GM10248 (cell line): ENCODE measurements around the gene IGFN1.

ENCODE experiments used
- CTCF ChIA-PET: fragments of 300-600 bp; sonication (Branson Sonifier 250); formaldehyde crosslinking; extraction: SDS; loops from one replicate; lab custom pipeline; 2021; ENCODE audit warnings: antibody characterized with exemption; lab: Yijun Ruan, JAX
- POLR2A ChIA-PET: fragments of 350-650 bp; sonication (Branson Sonifier 250); formaldehyde crosslinking; extraction: SDS; loops from one replicate; lab custom pipeline; 2020; ENCODE audit warnings: antibody characterized with exemption; lab: Yijun Ruan, JAX
- DNase-seq: peaks from one replicate; pipeline ENCODE4 v3.0.0; 2012; ENCODE audit errors: extremely low spot score
- TF ChIP-seq, protein P1 (sequence below): IDR thresholded peaks from 2 replicates; pipeline ENCODE4 v1.5.1; 2012; ENCODE audit warnings: mild to moderate bottlenecking, low read depth; ENCODE audit errors: extremely low read depth, missing control alignments, control extremely low read depth

Gene IGFN1

DNA sequence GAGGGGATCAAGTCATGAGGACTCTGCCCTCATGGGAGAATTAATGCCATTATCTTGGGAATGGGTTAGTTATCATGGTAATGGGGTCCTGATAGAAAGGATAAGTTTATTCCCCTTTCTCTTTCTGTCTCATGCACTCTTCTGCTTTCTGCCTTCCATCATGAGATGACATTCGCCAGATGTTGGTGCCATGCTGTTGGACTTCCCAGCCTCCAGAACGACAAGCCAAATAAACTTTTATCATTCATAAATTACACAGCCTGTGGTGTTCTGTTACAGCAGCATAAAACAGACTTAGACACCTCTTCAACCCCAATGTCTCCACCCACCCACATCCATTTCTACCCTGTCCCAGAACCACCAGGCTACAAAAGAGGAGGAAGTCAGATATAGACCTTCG lies 11.9 kb upstream of the IGFN1 start:
- POLR2A ChIA-PET: no interaction called here
- TF ChIP-seq, protein P1, sequence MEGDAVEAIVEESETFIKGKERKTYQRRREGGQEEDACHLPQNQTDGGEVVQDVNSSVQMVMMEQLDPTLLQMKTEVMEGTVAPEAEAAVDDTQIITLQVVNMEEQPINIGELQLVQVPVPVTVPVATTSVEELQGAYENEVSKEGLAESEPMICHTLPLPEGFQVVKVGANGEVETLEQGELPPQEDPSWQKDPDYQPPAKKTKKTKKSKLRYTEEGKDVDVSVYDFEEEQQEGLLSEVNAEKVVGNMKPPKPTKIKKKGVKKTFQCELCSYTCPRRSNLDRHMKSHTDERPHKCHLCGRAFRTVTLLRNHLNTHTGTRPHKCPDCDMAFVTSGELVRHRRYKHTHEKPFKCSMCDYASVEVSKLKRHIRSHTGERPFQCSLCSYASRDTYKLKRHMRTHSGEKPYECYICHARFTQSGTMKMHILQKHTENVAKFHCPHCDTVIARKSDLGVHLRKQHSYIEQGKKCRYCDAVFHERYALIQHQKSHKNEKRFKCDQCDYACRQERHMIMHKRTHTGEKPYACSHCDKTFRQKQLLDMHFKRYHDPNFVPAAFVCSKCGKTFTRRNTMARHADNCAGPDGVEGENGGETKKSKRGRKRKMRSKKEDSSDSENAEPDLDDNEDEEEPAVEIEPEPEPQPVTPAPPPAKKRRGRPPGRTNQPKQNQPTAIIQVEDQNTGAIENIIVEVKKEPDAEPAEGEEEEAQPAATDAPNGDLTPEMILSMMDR: no peak
- CTCF ChIA-PET: interaction anchor here (0.7 to 1.9 kb wide), 3 partner anchors 10 to 44 kb away, joined by 4 to 5 read pairs (median 4); no protein-coding TSS in a partner anchor
- DNase-seq: no peak

DNA sequence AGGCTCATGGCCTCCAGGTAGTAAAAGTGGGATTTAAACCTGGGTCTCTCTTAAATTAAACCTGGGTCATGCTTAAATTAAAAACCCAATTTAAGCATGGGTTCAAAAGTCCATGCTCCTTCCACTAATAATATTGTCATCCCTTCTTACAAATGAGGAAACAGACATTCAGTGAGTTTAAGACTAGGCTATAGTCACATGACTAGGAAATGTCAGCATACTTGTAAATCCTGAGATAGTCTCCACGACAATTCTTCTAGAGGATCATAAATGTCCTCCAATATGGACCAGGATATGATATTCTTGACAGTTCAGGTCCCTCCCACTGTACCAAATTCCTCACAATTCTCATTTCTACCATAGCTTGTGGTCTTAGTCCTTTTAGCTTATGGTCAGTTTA lies 10.5 kb upstream of the IGFN1 start:
- POLR2A ChIA-PET: no interaction called here
- CTCF ChIA-PET: interaction anchor here (1.9 kb wide), 1 partner anchor 43 kb away, joined by 4 read pairs; no protein-coding TSS in a partner anchor

DNA sequence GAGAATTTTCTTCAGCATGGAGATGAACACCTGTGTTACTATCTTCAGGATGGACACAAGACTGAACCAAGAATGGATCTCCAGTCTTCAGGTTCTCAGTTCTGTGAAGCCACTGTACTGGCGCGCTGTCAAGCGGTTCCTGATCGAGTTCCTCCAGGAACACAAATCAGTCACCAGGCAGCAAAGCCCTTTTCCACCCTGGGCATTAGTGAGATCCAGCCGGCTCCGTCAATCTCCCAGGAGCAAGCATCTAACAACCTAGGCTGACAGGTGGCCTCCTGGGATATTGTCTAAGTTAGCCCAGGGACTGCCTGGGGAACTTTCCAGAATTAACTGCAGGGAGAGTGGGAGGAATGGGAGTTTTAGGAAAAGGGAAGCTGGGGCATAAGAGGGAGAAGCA lies 9.7 kb upstream of the IGFN1 start:
- no peak for DNase-seq
- POLR2A ChIA-PET: no interaction called here
- CTCF ChIA-PET: no interaction called here
- TF ChIP-seq, protein P1: no peak

More for the DNA sequence above, 10.5 kb upstream of the IGFN1 start:
- DNase-seq: no peak
- TF ChIP-seq, protein P1: no peak

DNA sequence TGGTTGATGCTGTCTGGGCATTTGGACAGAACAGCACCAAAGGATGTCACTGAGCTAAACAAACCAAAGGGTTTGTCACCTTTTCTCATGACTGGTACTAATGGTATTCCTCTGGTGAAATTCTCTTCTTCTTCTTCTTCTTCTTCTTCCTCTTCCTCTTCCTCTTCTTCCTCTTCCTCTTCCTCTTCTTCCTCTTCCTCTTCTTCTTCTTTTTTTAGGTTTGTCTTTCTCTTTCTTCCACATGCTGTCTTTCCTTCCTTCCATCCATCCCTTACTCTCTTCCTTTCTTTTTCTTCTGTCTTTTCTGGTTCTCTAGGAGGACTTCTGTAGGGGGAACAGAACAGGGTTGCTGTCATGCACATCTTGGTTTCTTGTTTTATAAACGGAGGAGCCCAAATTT lies 9.3 kb upstream of the IGFN1 start:
- TF ChIP-seq, protein P1: no peak
- ChIA-PET POLR2A (no interaction called here), CTCF (interaction anchor here (1.5 kb wide), 1 partner anchor 42 kb away, joined by 3 read pairs; no protein-coding TSS in a partner anchor)
- DNase-seq: no peak

DNA sequence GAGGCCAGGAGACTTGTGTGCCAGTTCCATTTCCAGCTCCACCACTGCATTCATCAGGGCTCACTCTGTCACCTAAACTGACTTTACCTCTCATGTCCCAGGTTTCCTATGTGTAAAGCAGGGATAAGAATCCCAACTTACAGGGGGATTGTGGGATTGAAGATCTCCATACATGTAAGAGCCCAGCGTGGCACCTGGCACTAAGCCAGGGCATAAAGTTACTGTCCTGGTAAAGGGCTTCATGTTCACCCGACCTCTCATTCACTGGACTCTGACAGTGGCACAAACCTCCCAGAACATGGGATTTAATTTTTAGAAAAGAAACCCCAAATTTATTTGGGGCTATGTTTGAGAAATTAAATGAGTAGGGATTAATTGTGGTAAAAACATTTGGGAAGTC lies 8.9 kb upstream of the IGFN1 start:
- ChIA-PET CTCF (interaction anchor here (1.5 kb wide), 1 partner anchor 42 kb away, joined by 3 read pairs; no protein-coding TSS in a partner anchor), POLR2A (no interaction called here)
- DNase-seq: no peak
- TF ChIP-seq, protein P1: no peak

DNA sequence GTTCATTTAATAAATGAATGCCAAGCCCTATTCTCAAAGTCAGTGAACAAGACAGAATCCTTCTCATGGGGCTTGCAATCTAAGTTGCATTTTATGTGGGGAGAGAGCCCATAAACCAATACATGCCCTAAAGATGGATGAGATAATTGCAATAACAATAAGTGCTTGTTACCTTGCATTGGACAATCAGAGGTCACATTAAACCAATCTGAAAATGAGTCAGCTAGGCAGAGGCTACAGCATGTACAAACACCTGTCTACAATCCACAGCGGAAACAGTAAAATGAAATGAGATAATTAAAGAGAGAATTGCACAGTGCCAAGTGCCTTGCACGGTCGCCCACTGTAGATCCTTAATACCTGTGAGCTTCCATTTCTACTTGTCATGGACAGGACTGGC lies 7.4 kb upstream of the IGFN1 start:
- TF ChIP-seq, protein P1: no peak
- CTCF ChIA-PET: no interaction called here
- DNase-seq: no peak
- POLR2A ChIA-PET: no interaction called here
